SK-N-SH treated with all-trans-retinoic acid at 6 μM for 48 hours (cell line): ENCODE results near the gene FAM89B.

ENCODE experiments used
- ARNTL ChIP-seq: fragments of 450-650 bp; formaldehyde crosslinking; IDR thresholded peaks from 2 replicates; pipeline ENCODE4 v1.5.0; 2020; ENCODE audit warnings: low read depth, mild to moderate bottlenecking, moderate library complexity, borderline replicate concordance
- BACH2 ChIP-seq: fragments of 250-450 bp; sonication (Bioruptor Pico); IDR thresholded peaks from 2 replicates; pipeline ENCODE4 v1.9.0; 2021; ENCODE audit warnings: mild to moderate bottlenecking, borderline replicate concordance
- GLIS3 ChIP-seq: fragments of 250-450 bp; sonication (Bioruptor Pico); IDR thresholded peaks from 2 replicates; pipeline ENCODE4 v1.5.0; 2020; ENCODE audit warnings: mild to moderate bottlenecking, moderate library complexity
- ISL1 ChIP-seq: fragments of 250-450 bp; sonication (Bioruptor Pico); IDR thresholded peaks from 2 replicates; pipeline ENCODE4 v2.1.2; 2022; ENCODE audit warnings: mild to moderate bottlenecking, moderate library complexity
- PATZ1 ChIP-seq: fragments of 250-450 bp; sonication (Bioruptor Pico); IDR thresholded peaks from 2 replicates; pipeline ENCODE4 v1.8.0; 2020; ENCODE audit warnings: mild to moderate bottlenecking, moderate library complexity, borderline replicate concordance
- TCF4 ChIP-seq: fragments of 250-450 bp; sonication (Bioruptor Pico); IDR thresholded peaks from 2 replicates; pipeline ENCODE4 v1.8.0; 2021; ENCODE audit warnings: mild to moderate bottlenecking, moderate library complexity, borderline replicate concordance
- TOX ChIP-seq: fragments of 250-450 bp; sonication (Bioruptor Pico); IDR thresholded peaks from 2 replicates; pipeline ENCODE4 v1.8.0; 2021; ENCODE audit warnings: mild to moderate bottlenecking, moderate library complexity, borderline replicate concordance
- ZC3H10 ChIP-seq: fragments of 250-450 bp; sonication (Bioruptor Pico); IDR thresholded peaks from 2 replicates; pipeline ENCODE4 v1.5.1; 2021; ENCODE audit warnings: mild to moderate bottlenecking, moderate library complexity
- ZFP30 ChIP-seq: fragments of 450-650 bp; formaldehyde crosslinking; IDR thresholded peaks from 2 replicates; pipeline ENCODE4 v1.5.0; 2022; ENCODE audit warnings: mild to moderate bottlenecking, moderate library complexity

GRCh38 chr11:65546217-65546958 lies 25.9 kb upstream of the FAM89B start:
- TF ChIP-seq ARNTL (no peak), BACH2 (CRISPR knock-in tag) (no peak), PATZ1 (CRISPR knock-in tag) (no peak), ZFP30 (no peak), TCF4 (CRISPR knock-in tag) (no peak), TOX (CRISPR knock-in tag) (no peak), ISL1 (CRISPR knock-in tag) (no peak), GLIS3 (CRISPR knock-in tag) (no peak), ZC3H10 (CRISPR knock-in tag) (no peak)
